Lower lobe of right lung (tissue), 2 donors: ENCODE results near the gene TUBA1C. TPM values are rescaled to one million over a fixed set of nuclear protein-coding genes. Genes with fewer than 3 reads are reported as not detected.

ENCODE experiments used
- ATAC-seq, 2 donors: fragments of 200-7000 bp; cut with Tn5 transposase; one replicate each; pipeline ENCODE4 v1.9.1; 2020 to 2022; ENCODE audit warnings: mild to moderate bottlenecking in 2 of 2, moderate library complexity in 2 of 2
- DNase-seq: peaks from one replicate; pipeline ENCODE4 v3.0.0-alpha.2; 2020
- H3K27ac ChIP-seq: fragments of 200-600 bp; one replicate; pipeline ENCODE4 v1.8.0; 2022
- H3K27me3 ChIP-seq: fragments of 200-600 bp; one replicate; pipeline ENCODE4 v1.8.0; 2022; ENCODE audit warnings: low read depth
- H3K36me3 ChIP-seq: fragments of 200-600 bp; one replicate; pipeline ENCODE4 v1.8.0; 2022; ENCODE audit warnings: mild to moderate bottlenecking
- H3K4me1 ChIP-seq: fragments of 200-600 bp; one replicate; pipeline ENCODE4 v1.8.0; 2022
- H3K4me3 ChIP-seq: fragments of 200-600 bp; one replicate; pipeline ENCODE4 v1.8.0; 2022; ENCODE audit warnings: mild to moderate bottlenecking
- H3K9me3 ChIP-seq: fragments of 200-600 bp; one replicate; pipeline ENCODE4 v1.8.0; 2022
- intact Hi-C: fragments of 100-400 bp; cut with DNase I; formaldehyde crosslinking; loops from one replicate; pipeline ENCODE4 v1.11.0; 2022
- total RNA-seq: library from RNA; stranded (reverse); fragmentation: NEBNext Ultra II Directional; extraction: Animal tissue kit (Norgen Biotek cat#: 25700); gene quantifications from one replicate; pipeline ENCODE4 v1.2.1, GENCODE V29; 2021
- TF ChIP-seq, protein P1 (sequence below): fragments of 200-600 bp; IDR thresholded peaks from one replicate; pipeline ENCODE4 v1.8.0; 2022; ENCODE audit warnings: antibody characterized with exemption, mild to moderate bottlenecking
- donor health status: DM: no; HTN: yes; CAD: no; lungs with severe emphysema.

The TUBA1C gene
- total RNA-seq, 1 donor from 2014 or later = 96.0 TPM

DNA sequence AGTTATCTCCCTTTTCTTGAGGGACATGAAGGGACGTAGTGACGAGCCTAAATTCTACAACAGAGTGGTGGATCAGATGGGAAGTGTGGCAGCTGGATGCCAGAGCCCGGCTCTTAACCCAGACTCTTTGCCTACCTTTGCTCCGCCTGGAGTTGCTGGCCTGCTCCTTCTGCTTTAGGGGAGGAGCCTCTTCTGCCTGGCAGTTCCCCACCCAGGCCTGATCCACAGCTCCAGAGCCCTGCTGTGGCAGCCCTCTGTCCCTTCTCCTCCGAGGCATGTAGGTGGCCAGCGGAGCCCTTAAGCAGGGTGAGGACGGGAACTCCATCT, 27.8 kb downstream of the TUBA1C start:
- H3K27ac ChIP-seq = no peak overlapping the region
- peak overlapping the region; percentile 28 for H3K4me3 ChIP-seq
- intact Hi-C loops = no loop called here
- ATAC-seq (no peak), DNase-seq (no peak)
- H3K36me3 ChIP-seq = no peaks in the 10 kb centered on the region
- peaks cover 39% of the 10 kb centered on the region for H3K27me3 ChIP-seq
- TF ChIP-seq, protein P1, sequence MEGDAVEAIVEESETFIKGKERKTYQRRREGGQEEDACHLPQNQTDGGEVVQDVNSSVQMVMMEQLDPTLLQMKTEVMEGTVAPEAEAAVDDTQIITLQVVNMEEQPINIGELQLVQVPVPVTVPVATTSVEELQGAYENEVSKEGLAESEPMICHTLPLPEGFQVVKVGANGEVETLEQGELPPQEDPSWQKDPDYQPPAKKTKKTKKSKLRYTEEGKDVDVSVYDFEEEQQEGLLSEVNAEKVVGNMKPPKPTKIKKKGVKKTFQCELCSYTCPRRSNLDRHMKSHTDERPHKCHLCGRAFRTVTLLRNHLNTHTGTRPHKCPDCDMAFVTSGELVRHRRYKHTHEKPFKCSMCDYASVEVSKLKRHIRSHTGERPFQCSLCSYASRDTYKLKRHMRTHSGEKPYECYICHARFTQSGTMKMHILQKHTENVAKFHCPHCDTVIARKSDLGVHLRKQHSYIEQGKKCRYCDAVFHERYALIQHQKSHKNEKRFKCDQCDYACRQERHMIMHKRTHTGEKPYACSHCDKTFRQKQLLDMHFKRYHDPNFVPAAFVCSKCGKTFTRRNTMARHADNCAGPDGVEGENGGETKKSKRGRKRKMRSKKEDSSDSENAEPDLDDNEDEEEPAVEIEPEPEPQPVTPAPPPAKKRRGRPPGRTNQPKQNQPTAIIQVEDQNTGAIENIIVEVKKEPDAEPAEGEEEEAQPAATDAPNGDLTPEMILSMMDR = no peak
- peaks cover 38% of the 10 kb centered on the region for H3K4me1 ChIP-seq
- no peaks in the 10 kb centered on the region for H3K9me3 ChIP-seq

DNA sequence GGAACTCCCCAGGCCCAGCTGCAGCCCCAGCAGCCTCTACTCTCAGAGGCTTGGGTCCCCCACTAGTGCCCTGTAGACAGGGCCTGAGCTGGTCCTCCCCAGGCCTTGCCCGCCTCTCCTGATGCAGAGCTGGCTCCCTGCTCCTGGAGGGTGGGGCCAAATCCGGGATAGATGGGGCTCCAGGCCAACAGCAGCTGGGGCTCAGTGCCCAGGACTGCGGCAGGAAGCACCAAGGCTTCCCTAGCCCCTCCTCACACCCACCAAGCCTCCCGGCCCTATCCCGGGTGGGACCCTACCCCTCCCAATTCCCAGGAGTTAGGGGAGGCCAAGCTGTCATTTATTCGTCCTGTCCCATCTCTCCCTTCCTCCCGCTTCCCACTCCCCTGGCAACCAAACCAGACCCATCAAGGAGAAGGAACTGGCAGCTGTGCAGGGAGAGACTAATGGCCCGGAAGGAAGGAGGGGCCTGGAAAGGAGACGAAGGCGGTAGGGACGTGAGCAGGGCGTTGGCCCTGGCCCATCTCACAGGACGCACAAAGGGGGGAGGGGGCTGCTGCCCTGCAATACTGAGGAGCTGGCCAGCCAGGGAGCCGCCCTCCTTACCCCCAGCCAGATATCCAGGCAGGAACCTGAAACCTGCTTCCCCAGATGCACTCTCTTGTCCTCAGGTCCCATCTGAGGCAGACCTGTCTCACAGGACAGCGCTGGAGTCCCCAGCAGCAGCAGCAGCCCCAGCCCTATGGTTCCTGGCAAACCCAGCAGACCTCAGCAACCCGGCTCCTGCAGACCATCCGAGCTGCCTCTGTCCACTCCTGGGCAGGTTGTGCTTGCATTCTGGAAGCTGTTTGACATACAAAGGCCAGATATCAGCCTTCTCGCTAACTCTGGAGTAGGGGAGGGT, 28.4 kb downstream of the TUBA1C start:
- H3K4me1 ChIP-seq = peaks cover 39% of the 10 kb centered on the region
- no peaks in the 10 kb centered on the region for H3K36me3 ChIP-seq
- intact Hi-C loops = no loop called here
- H3K27me3 ChIP-seq = peaks cover 42% of the 10 kb centered on the region
- TF ChIP-seq, protein P1 = no peak
- no peak overlapping the region for H3K27ac ChIP-seq
- ATAC-seq (no peak), DNase-seq (no peak)
- H3K9me3 ChIP-seq = no peaks in the 10 kb centered on the region
- peak overlapping the region; percentile 28 for H3K4me3 ChIP-seq

DNA sequence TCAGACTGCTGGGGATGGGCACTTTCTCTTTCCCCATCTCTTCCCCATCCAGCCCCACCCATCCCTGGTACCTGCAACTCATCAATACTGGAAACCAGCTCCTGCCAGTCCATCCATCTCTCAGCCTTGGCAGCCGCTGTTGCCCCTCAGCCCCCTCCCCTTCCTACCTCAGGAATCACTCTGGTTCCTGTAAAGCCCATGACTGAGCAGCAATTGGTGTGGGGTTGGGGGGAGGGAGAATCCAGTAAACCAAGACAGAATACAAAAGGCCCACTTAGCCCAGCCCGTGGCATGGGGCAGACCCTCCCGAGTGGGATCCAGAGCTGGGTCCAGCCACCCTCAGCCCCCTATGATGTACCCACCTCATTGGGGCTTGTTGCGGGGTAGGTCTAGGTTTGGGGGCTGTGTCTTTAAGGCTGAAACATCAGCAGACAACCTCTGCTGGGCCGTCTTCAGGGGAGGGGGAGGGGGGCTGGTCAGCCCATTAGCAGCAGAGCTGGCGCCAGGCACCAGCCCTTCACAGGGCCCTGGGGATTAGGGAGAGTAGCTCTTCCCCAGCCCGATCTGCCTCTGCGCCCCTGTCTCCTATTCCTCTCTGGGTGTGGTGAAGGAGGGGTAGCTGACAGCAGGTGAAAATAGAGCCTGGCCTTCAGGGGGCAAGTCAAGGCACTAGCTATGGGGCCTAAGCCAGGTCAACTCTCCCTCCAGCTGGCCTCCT, 29.4 kb downstream of the TUBA1C start:
- intact Hi-C loops = no loop called here
- no peak for ATAC-seq
- no peaks in the 10 kb centered on the region for H3K9me3 ChIP-seq
- TF ChIP-seq, protein P1 = no peak
- H3K36me3 ChIP-seq = no peaks in the 10 kb centered on the region
- no peak for DNase-seq
- no peak overlapping the region for H3K4me3 ChIP-seq
- H3K27ac ChIP-seq = no peak overlapping the region
- peaks cover 39% of the 10 kb centered on the region for H3K4me1 ChIP-seq
- peaks cover 51% of the 10 kb centered on the region for H3K27me3 ChIP-seq

DNA sequence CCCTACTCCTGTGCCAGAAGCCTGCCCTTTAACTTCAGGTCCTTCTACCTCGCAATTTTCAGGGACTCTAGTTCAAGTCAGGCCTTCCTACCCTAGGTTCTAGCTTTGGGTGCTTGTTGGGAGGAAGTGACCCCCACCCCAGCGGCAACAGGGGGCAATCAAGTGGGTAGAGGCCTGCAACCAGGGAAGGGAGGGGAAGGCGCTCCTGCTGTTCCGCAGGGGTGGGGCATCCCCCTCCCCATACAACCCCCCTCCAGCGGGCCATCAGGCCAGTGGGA, 29.9 kb downstream of the TUBA1C start:
- Histone ChIP-seq H3K36me3 (no peaks in the 10 kb centered on the region), H3K27me3 (peaks cover 55% of the 10 kb centered on the region), H3K9me3 (no peaks in the 10 kb centered on the region), H3K27ac (no peak overlapping the region), H3K4me3 (no peak overlapping the region), H3K4me1 (peaks cover 39% of the 10 kb centered on the region)
- TF ChIP-seq, protein P1 = no peak
- intact Hi-C loops = no loop called here
- DNase-seq = no peak
- no peak for ATAC-seq

DNA sequence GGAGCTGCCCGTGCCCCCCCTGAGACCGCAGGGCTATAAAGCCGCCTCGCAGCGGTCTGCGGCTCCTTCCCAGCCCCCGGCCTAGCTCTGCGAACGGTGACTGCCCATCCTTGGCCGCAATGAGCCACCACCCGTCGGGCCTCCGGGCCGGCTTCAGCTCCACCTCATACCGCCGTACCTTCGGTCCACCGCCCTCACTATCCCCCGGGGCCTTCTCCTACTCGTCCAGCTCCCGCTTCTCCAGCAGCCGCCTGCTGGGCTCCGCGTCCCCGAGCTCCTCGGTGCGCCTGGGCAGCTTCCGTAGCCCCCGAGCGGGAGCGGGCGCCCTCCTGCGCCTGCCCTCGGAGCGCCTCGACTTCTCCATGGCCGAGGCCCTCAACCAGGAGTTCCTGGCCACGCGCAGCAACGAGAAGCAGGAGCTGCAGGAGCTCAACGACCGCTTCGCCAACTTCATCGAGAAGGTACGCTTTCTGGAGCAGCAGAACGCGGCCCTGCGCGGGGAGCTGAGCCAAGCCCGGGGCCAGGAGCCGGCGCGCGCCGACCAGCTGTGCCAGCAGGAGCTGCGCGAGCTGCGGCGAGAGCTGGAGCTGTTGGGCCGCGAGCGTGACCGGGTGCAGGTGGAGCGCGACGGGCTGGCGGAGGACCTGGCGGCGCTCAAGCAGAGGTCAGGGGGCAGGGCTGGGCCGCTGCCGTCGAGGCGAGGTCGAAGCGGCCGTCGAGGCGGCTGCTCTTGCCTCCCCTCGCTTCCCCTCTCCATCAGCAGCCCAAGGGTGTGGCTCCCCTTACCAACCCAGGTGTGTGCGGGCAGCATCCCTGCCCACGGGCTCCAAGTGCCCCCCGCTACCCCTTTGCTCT, 30.4 kb downstream of the TUBA1C start, which contains the start of gene PRPH:
Gene PRPH (plus strand): TSS at position 66 of the 855 bp plus-strand sequence. CDS start 54 bp downstream, at position 120.
- peak; percentile 3 to 20 for ATAC-seq
- peaks cover 61% of the 10 kb centered on the region for H3K27me3 ChIP-seq
- peaks cover 39% of the 10 kb centered on the region for H3K4me1 ChIP-seq
- H3K9me3 ChIP-seq = no peaks in the 10 kb centered on the region
- DNase-seq = no peak
- intact Hi-C loops = no loop called here
- H3K4me3 ChIP-seq = no peak within 1 kb of the TSS
- H3K27ac ChIP-seq = no peak within 1 kb of the TSS
- TF ChIP-seq, protein P1 = no peak
- no peaks in the 10 kb centered on the region for H3K36me3 ChIP-seq
